K562 (cell line): ENCODE measurements around the gene FAM120AOS. TPM values are rescaled to one million over a fixed set of nuclear protein-coding genes. Genes with fewer than 3 reads are reported as not detected.

Source experiments
- AFF4 ChIP-seq: sonication (generic); formaldehyde crosslinking; IDR thresholded peaks from 2 replicates; pipeline ENCODE4 v1.8.0; 2023; ENCODE audit warnings: mild to moderate bottlenecking, missing genetic modification reagents
- CTCF ChIP-seq, 3 experiments: IDR thresholded peaks in 2 of 3; conservative IDR thresholded peaks in 1 of 3; 2 replicates each; pipeline ENCODE4 v1.5.1; 2011 to 2012; ENCODE audit warnings: low read length in 3 of 3, mild to moderate bottlenecking in 3 of 3, control low read depth in 2 of 3, improper control_type of control experiment in 1 of 3, inconsistent platforms in 1 of 3, low read depth in 1 of 3, mixed read lengths in 1 of 3, moderate library complexity in 1 of 3; ENCODE audit not compliant: insufficient read depth in 2 of 3
- FOXP1 ChIP-seq: sonication (generic); formaldehyde crosslinking; IDR thresholded peaks from 2 replicates; pipeline ENCODE4 v1.8.0; 2022; ENCODE audit warnings: mild to moderate bottlenecking, missing genetic modification reagents
- GTF2F1 ChIP-seq: IDR thresholded peaks from 2 replicates; pipeline ENCODE4 v1.6.1; 2011; ENCODE audit warnings: low read depth, low read length, improper control_type of control experiment
- HIVEP1 ChIP-seq: fragments of 250-450 bp; sonication (Bioruptor Pico); IDR thresholded peaks from 2 replicates; pipeline ENCODE4 v1.4.0; 2020; ENCODE audit warnings: mild to moderate bottlenecking
- HMGXB4 ChIP-seq: sonication (generic); formaldehyde crosslinking; IDR thresholded peaks from 2 replicates; pipeline ENCODE4 v1.8.1; 2023; ENCODE audit warnings: mild to moderate bottlenecking, missing genetic modification reagents
- LCOR ChIP-seq: sonication (generic); formaldehyde crosslinking; IDR thresholded peaks from 2 replicates; pipeline ENCODE4 v1.8.0; 2022; ENCODE audit warnings: mild to moderate bottlenecking, missing genetic modification reagents
- PHF8 ChIP-seq: fragments of 200-600 bp; sonication (generic); IDR thresholded peaks from 2 replicates; pipeline ENCODE4 v1.6.1; 2012; ENCODE audit warnings: mixed run types, mild to moderate bottlenecking, inconsistent platforms, low read length, moderate library complexity, borderline replicate concordance
- RBM22 ChIP-seq: fragments of 200-400 bp; formaldehyde crosslinking; IDR thresholded peaks from 2 replicates; pipeline ENCODE4 v1.6.1; 2018; ENCODE audit warnings: low read length, low read depth; ENCODE audit not compliant: poor library complexity, severe bottlenecking
- RCOR1 ChIP-seq, 2 experiments: IDR thresholded peaks; 2 replicates each; pipeline ENCODE4 v1.6.1; 2012; ENCODE audit warnings: low read depth in 2 of 2, low read length in 2 of 2, borderline replicate concordance in 1 of 2, improper control_type of control experiment in 1 of 2
- SAP30 ChIP-seq: fragments of 200-600 bp; sonication (generic); IDR thresholded peaks from 2 replicates; pipeline ENCODE4 v1.6.1; 2012; ENCODE audit warnings: borderline replicate concordance, low read depth, mild to moderate bottlenecking, moderate library complexity, low read length, control low read depth, inconsistent platforms; ENCODE audit not compliant: insufficient read depth, poor library complexity, severe bottlenecking
- SMC3 ChIP-seq: conservative IDR thresholded peaks from 2 replicates; pipeline ENCODE4 v1.6.1; 2011; ENCODE audit warnings: low read depth, low read length, improper control_type of control experiment; ENCODE audit not compliant: insufficient read depth
- SUPT5H ChIP-seq: fragments of 450-650 bp; IDR thresholded peaks from 2 replicates; pipeline ENCODE4 v1.6.1; 2016
- TCF7L2 ChIP-seq: fragments of 150-350 bp; IDR thresholded peaks from 2 replicates; pipeline ENCODE4 v1.6.1; 2016; ENCODE audit warnings: low read depth, mild to moderate bottlenecking, low read length, moderate library complexity
- THAP12 ChIP-seq: fragments of 250-450 bp; sonication (Bioruptor Pico); IDR thresholded peaks from 2 replicates; pipeline ENCODE4 v1.9.0; 2021; ENCODE audit warnings: mild to moderate bottlenecking, inconsistent platforms
- ZNF561 ChIP-seq: fragments of 450-650 bp; formaldehyde crosslinking; conservative IDR thresholded peaks from 2 replicates; pipeline ENCODE4 v1.4.0; 2020; ENCODE audit warnings: mild to moderate bottlenecking, moderate library complexity
- polyA plus RNA-seq, 8 experiments: library from polyadenylated mRNA; depleted of rRNA in 4 of 8; stranded (reverse) in 5 of 8; unstranded in 3 of 8; fragments of >200 nt; fragmentation: Nextera tagmentation in 2 of 8; fragmentation: Illumina TruSeq in 1 of 8; extraction: Ambion mirVana in 2 of 8; extraction: Trizol in 1 of 8; gene quantifications; 2 replicates each; pipeline versions ENCODE4 v1.2.1 to v1.2.3, GENCODE V29; 2011 to 2014; ENCODE audit warnings: inconsistent platforms in 1 of 8, missing spikeins in 1 of 8
- total RNA-seq, 7 experiments: library from RNA; depleted of rRNA in 6 of 7; stranded (reverse); fragments of >200 nt in 6 of 7; fragmentation: Illumina TruSeq in 2 of 7; extraction: Trizol in 2 of 7; gene quantifications; 2 replicates each; pipeline versions ENCODE4 v1.2.1 to v1.2.3, GENCODE V29; 2011 to 2021; ENCODE audit warnings: low replicate concordance in 1 of 7

FAM120AOS gene
- total and polyA plus RNA-seq, 9 of the 15 experiments (the other 6 are each of a cell fraction or from before 2014, with no cell fraction given) = 18.8 to 53.4 (median 41.4) TPM

DNA sequence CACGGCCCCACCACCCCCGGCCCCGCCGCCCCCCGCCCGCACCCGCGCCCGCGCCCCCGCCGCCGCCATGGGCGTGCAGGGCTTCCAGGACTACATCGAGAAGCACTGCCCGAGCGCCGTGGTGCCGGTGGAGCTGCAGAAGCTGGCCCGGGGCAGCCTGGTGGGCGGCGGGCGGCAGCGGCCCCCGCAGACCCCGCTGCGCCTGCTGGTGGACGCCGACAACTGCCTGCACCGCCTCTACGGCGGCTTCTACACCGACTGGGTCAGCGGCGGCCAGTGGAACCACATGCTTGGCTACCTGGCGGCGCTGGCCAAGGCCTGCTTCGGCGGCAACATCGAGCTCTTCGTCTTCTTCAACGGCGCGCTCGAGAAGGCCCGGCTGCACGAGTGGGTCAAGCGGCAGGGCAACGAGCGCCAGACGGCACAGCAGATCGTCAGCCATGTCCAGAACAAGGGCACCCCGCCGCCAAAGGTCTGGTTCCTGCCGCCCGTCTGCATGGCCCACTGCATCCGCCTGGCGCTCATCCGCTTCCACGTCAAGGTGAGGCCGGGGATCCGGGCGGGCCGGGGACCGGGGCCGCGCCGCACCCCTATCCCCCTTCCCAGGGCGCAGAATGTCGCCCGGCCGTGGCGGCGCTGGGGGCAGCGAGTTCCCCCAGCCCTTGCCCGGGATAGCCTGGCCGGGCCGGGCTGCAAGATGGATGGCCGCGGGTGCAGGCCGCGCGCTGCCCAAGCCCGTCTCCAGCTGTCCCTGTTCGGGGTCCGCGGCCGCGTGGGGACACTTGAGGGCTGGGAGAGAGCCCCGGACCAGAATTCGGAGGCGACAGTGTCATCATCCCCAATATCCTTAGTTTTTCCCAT, 1.3 kb downstream of the FAM120AOS start (continued):
- peak; percentile 49; the same call in 1 of the 2 replicates for TF ChIP-seq PHF8
- peak; percentile 41; the same call in 1 of the 2 replicates for TF ChIP-seq SUPT5H
- peak; percentile 7 for TF ChIP-seq SAP30
- peak; percentile 59; the same call in 1 of the 2 replicates for TF ChIP-seq AFF4
- TF ChIP-seq FOXP1 (CRISPR knock-in tag) = peak; percentile 58; the same call in 1 of the 2 replicates
- TF ChIP-seq TCF7L2 = no peak
- TF ChIP-seq RBM22 = peak; percentile 40
- no peak for TF ChIP-seq ZNF561 (CRISPR knock-in tag)
- TF ChIP-seq GTF2F1 = no peak
- peak; percentile 6; the same call in 1 of the 2 replicates for TF ChIP-seq THAP12 (CRISPR knock-in tag)
- TF ChIP-seq CTCF (IDR thresholded peaks at IDR 0.05 in 2 of 3, conservative IDR thresholded peaks at IDR 0.05 in 1 of 3; ENCODE audit: insufficient read depth in 2 of 3, low read depth in 1 of 3, low read length in 3 of 3) = peak in 1 of 3 experiments; percentile 22; a peak in 1 of 6 replicates
- TF ChIP-seq SMC3 = no peak
- TF ChIP-seq HIVEP1 (CRISPR knock-in tag) = no peak
- peak; percentile 62; the same call in 1 of the 2 replicates for TF ChIP-seq HMGXB4 (CRISPR knock-in tag)
- no peak for TF ChIP-seq RCOR1 (IDR thresholded peaks at IDR 0.05; ENCODE audit: borderline replicate concordance in 1 of 2, low read depth in 2 of 2, low read length in 2 of 2)
- TF ChIP-seq LCOR (CRISPR knock-in tag) = 0 out of 2 replicates have a peak, but pooled peaks have one; percentile 39
